Cardiac muscle cell (in vitro differentiated cells and primary cell): ENCODE results near the gene FADS2. TPM values are rescaled to one million over a fixed set of nuclear protein-coding genes. Genes with fewer than 3 reads are reported as not detected.

Source experiments
- DNase-seq, 2 donors: peaks; one replicate each; pipeline versions ENCODE4 v3.0.0 to v3.0.0-alpha.2; 2010 to 2017; ENCODE audit warnings: low read depth in 1 of 2, low spot score in 1 of 2
- H3K27ac ChIP-seq: fragments of 200-600 bp; sonication (generic); 2 replicates; pipeline ENCODE4 v1.5.1; 2016
- H3K27me3 ChIP-seq: fragments of 200-600 bp; sonication (generic); 2 replicates; pipeline ENCODE4 v1.6.0; 2016; ENCODE audit warnings: control low read depth
- H3K36me3 ChIP-seq: fragments of 200-600 bp; sonication (generic); 2 replicates; pipeline ENCODE4 v1.5.1; 2016; ENCODE audit warnings: control low read depth
- H3K4me1 ChIP-seq: fragments of 200-600 bp; sonication (generic); 2 replicates; pipeline ENCODE4 v1.8.1; 2017; ENCODE audit warnings: low read depth, mild to moderate bottlenecking, mixed run types
- H3K4me3 ChIP-seq: fragments of 200-600 bp; sonication (generic); 2 replicates; pipeline ENCODE4 v1.5.1; 2016; ENCODE audit warnings: mild to moderate bottlenecking
- H3K9me3 ChIP-seq: fragments of 200-600 bp; sonication (generic); 2 replicates; pipeline ENCODE4 v1.5.1; 2017; ENCODE audit warnings: low read depth, mild to moderate bottlenecking, control low read depth
- polyA plus RNA-seq: library from polyadenylated mRNA; unstranded; fragments of >200 nt; fragmentation: Nextera tagmentation; extraction: Ambion mirVana; gene quantifications from 2 replicates; pipeline ENCODE4 v1.2.1, GENCODE V29; 2016
- total RNA-seq: library from RNA; depleted of rRNA; stranded (reverse); fragments of >200 nt; gene quantifications from 2 replicates; pipeline ENCODE4 v1.2.3, GENCODE V29; 2016
- TF ChIP-seq, protein P1 (sequence below): IDR thresholded peaks from 2 replicates; pipeline ENCODE4 v1.5.1; 2012; ENCODE audit warnings: low read depth, mild to moderate bottlenecking, low read length

FADS2 gene
- total and polyA plus RNA-seq, 2 experiments from 2014 or later = 103 to 262 TPM

DNA sequence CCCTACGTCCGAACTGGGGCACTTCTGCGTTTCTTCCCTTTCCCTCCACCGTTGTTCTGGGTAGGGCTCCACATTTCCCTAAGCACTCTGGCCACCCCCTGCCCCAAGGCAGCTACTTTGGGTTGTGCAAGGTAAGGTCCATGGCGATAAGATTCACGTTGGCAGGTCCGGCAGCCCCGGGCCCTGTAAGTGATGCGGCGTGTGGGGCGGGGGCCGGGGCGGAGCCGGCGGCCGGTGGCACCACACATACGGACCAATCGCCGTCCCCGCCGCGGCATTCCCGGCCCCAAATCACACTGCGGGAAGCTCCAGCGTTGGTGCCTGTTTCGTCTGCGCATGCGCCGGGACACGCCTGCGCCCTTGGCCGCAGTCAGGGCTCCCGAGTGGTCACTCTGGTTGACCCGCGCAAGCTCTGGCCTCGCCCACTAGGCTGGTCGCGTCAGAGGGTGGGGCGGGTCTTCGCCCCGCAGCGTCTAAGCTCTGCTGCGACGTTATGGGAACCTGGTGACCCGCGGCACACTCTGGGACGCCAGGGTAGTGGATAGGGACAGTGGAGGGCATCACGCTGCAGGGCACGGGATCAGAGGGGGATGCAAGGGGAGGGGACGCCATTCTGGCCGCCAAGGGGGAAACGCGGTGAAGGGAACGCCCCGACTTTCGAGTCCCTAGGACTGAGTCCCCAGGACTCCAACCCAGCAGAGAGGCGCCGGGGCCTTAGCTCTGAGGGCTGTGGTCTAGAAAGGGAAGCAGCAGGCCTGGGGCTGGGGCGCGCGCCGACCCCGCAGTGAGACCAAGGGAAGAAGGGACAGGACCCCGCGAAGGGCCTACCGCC, 12.9 kb upstream of the FADS2 start:
- Histone ChIP-seq H3K27me3 (no peaks in the 10 kb centered on the region), H3K4me1 (peaks cover 15% of the 10 kb centered on the region), H3K4me3 (peak overlapping the region; percentile 59), H3K36me3 (peaks cover 31% of the 10 kb centered on the region), H3K9me3 (no peaks in the 10 kb centered on the region), H3K27ac (peak overlapping the region; percentile 97)
- DNase-seq = peak; percentile 98 to 99
- TF ChIP-seq, protein P1, sequence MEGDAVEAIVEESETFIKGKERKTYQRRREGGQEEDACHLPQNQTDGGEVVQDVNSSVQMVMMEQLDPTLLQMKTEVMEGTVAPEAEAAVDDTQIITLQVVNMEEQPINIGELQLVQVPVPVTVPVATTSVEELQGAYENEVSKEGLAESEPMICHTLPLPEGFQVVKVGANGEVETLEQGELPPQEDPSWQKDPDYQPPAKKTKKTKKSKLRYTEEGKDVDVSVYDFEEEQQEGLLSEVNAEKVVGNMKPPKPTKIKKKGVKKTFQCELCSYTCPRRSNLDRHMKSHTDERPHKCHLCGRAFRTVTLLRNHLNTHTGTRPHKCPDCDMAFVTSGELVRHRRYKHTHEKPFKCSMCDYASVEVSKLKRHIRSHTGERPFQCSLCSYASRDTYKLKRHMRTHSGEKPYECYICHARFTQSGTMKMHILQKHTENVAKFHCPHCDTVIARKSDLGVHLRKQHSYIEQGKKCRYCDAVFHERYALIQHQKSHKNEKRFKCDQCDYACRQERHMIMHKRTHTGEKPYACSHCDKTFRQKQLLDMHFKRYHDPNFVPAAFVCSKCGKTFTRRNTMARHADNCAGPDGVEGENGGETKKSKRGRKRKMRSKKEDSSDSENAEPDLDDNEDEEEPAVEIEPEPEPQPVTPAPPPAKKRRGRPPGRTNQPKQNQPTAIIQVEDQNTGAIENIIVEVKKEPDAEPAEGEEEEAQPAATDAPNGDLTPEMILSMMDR = no peak

- Histone ChIP-seq H3K27ac (peak overlapping the region; percentile 97), H3K27me3 (no peaks in the 10 kb centered on the region), H3K9me3 (no peaks in the 10 kb centered on the region), H3K4me1 (peaks cover 15% of the 10 kb centered on the region), H3K36me3 (peaks cover 23% of the 10 kb centered on the region), H3K4me3 (peak overlapping the region; percentile 59)
- peak; percentile 67 to 85 for DNase-seq
- TF ChIP-seq, protein P1 = no peak
These were observed 12.0 kb upstream of the FADS2 start for GRCh38 chr11:61815790-61816735.

GRCh38 chr11:61816736-61817455, 11.2 kb upstream of the FADS2 start, which contains the start of gene FADS1:
Gene FADS1, minus strand, starts transcription at chr11:61817003. Its CDS starts 74 bp downstream, at chr11:61816929.
- Histone ChIP-seq H3K9me3 (no peaks in the 10 kb centered on the region), H3K27me3 (no peaks in the 10 kb centered on the region), H3K4me1 (peaks cover 15% of the 10 kb centered on the region), H3K27ac (peak within 1 kb of the TSS; percentile 97), H3K4me3 (peak within 1 kb of the TSS; percentile 59), H3K36me3 (peaks cover 14% of the 10 kb centered on the region)
- TF ChIP-seq, protein P1 = peak; percentile 58
- peak; percentile 97 to 99 for DNase-seq

- peak overlapping the region; percentile 59 for H3K4me3 ChIP-seq
- peaks cover 15% of the 10 kb centered on the region for H3K4me1 ChIP-seq
- no peak for DNase-seq
- no peaks in the 10 kb centered on the region for H3K27me3 ChIP-seq
- peak overlapping the region; percentile 97 for H3K27ac ChIP-seq
- peaks cover 7% of the 10 kb centered on the region for H3K36me3 ChIP-seq
- H3K9me3 ChIP-seq = no peaks in the 10 kb centered on the region
- TF ChIP-seq, protein P1 = no peak
These were observed 10.5 kb upstream of the FADS2 start for GRCh38 chr11:61817471-61818202.
